Keratinocyte (primary cell): ENCODE measurements around the gene CNNM4. TPM values are rescaled to one million over a fixed set of nuclear protein-coding genes. Genes with fewer than 3 reads are reported as not detected.

Experiments used
- DNase-seq: peaks from one replicate; pipeline ENCODE4 v3.0.0-alpha.2; 2011; ENCODE audit warnings: low read depth, missing footprints, low spot score
- FAIRE-seq: peaks from 2 replicates; lab custom pipeline; 2011; peaks lifted over from hg19 to GRCh38; lab: Jason Lieb, UNC
- H2AFZ ChIP-seq: 2 replicates; pipeline ENCODE4 v1.6.0; 2012; ENCODE audit warnings: low read length, control low read depth, inconsistent platforms; ENCODE audit not compliant: control insufficient read depth
- H3K27ac ChIP-seq: 2 replicates; pipeline ENCODE4 v1.5.1; 2011; ENCODE audit warnings: low read length; ENCODE audit not compliant: control insufficient read depth, insufficient read depth
- H3K27me3 ChIP-seq: 3 replicates; pipeline ENCODE4 v1.6.0; 2011; ENCODE audit warnings: low read length; ENCODE audit not compliant: control insufficient read depth, insufficient read depth; ENCODE audit errors: extremely low read depth
- H3K36me3 ChIP-seq, 2 experiments: 2 replicates in 1 of 2; 3 replicates in 1 of 2; pipeline ENCODE4 v1.5.1; 2011; ENCODE audit warnings: low read length in 2 of 2, mild to moderate bottlenecking in 1 of 2; ENCODE audit not compliant: control insufficient read depth in 2 of 2, insufficient read depth in 2 of 2; ENCODE audit errors: extremely low read depth in 1 of 2
- H3K4me1 ChIP-seq: 3 replicates; pipeline ENCODE4 v1.5.1; 2011; ENCODE audit warnings: low read length; ENCODE audit not compliant: control insufficient read depth, insufficient read depth; ENCODE audit errors: extremely low read depth
- H3K4me2 ChIP-seq: 3 replicates; pipeline ENCODE4 v1.6.0; 2011; ENCODE audit warnings: low read depth, low read length; ENCODE audit not compliant: control insufficient read depth, insufficient read depth; ENCODE audit errors: extremely low read depth
- H3K4me3 ChIP-seq, 3 experiments: fragments of 200-600 bp in 1 of 3; sonication (generic) in 1 of 3; 2 replicates in 2 of 3; 3 replicates in 1 of 3; pipeline ENCODE4 v1.5.1; 2011 to 2016; ENCODE audit warnings: low read length in 3 of 3, mild to moderate bottlenecking in 3 of 3, control low read depth in 2 of 3, inconsistent platforms in 1 of 3, low read depth in 1 of 3, mixed read lengths in 1 of 3, mixed run types in 1 of 3, moderate library complexity in 1 of 3; ENCODE audit not compliant: control insufficient read depth in 2 of 3, insufficient read depth in 2 of 3; ENCODE audit errors: extremely low read depth in 1 of 3
- H3K79me2 ChIP-seq: 2 replicates; pipeline ENCODE4 v1.6.0; 2012; ENCODE audit warnings: low read length; ENCODE audit not compliant: control insufficient read depth, insufficient read depth
- H3K9ac ChIP-seq: 3 replicates; pipeline ENCODE4 v1.6.0; 2011; ENCODE audit warnings: low read length; ENCODE audit not compliant: control insufficient read depth, insufficient read depth; ENCODE audit errors: extremely low read depth
- H3K9me1 ChIP-seq: 3 replicates; pipeline ENCODE4 v1.6.0; 2011; ENCODE audit warnings: low read length; ENCODE audit not compliant: control insufficient read depth, insufficient read depth; ENCODE audit errors: extremely low read depth
- H3K9me3 ChIP-seq: 2 replicates; pipeline ENCODE4 v1.5.1; 2012; ENCODE audit warnings: low read depth, low read length; ENCODE audit not compliant: control insufficient read depth
- H4K20me1 ChIP-seq: 3 replicates; pipeline ENCODE4 v1.6.0; 2011; ENCODE audit warnings: low read length; ENCODE audit not compliant: control insufficient read depth, insufficient read depth; ENCODE audit errors: extremely low read depth
- CTCF ChIP-seq, 3 experiments: IDR thresholded peaks in 1 of 3; conservative IDR thresholded peaks in 1 of 3; optimal IDR thresholded peaks in 1 of 3; 2 replicates in 2 of 3; 3 replicates in 1 of 3; pipeline versions ENCODE3 to v1.5.1; 2011; ENCODE audit warnings: low read length in 3 of 3, mild to moderate bottlenecking in 3 of 3, moderate library complexity in 2 of 3, control low read depth in 1 of 3, inconsistent platforms in 1 of 3; ENCODE audit not compliant: insufficient read depth in 2 of 3; ENCODE audit errors: extremely low read depth in 1 of 3
- EZH2 ChIP-seq: IDR thresholded peaks from one replicate; pipeline ENCODE4 v1.6.1; 2012; ENCODE audit warnings: inconsistent platforms, mild to moderate bottlenecking, low read length, moderate library complexity
- dilution Hi-C: fragments of 300-500 bp; cut with MboI; formaldehyde crosslinking; loops from one replicate; pipeline ENCODE4 v1.7.0; 2020; ENCODE audit warnings: low sequenced_read_pairs; ENCODE audit not compliant: extremely low pct_ligation_motif_present
- polyA plus RNA-seq, 5 experiments: library from polyadenylated mRNA; depleted of rRNA in 3 of 5; stranded (reverse) in 3 of 5; stranded (forward) in 1 of 5; unstranded in 1 of 5; fragments of >200 nt; gene quantifications; 1 replicate in 1 of 5; 2 replicates in 3 of 5; 3 replicates in 1 of 5; pipeline versions ENCODE4 v1.2.1 to v1.2.3, GENCODE V29; 2011 to 2012; ENCODE audit warnings: missing spikeins in 2 of 5, low read depth in 1 of 5, low replicate concordance in 1 of 5

CNNM4 gene
- polyA plus RNA-seq, 1 donor (not counting 4 experiments of a cell fraction or from before 2014, with no cell fraction given): 4.4 TPM

GRCh38 chr2:96847586-96847985, 86.9 kb downstream of the CNNM4 start:
- Histone ChIP-seq H3K9me1 (no peaks in the 10 kb centered on the region), H3K4me2 (no peak overlapping the region), H2AFZ (no peak overlapping the region), H3K4me1 (no peaks in the 10 kb centered on the region), H4K20me1 (no peaks in the 10 kb centered on the region), H3K27ac (no peak overlapping the region), H3K36me3 (peaks cover 0 to 3% of the 10 kb centered on the region in 2 experiments), H3K9ac (no peak overlapping the region), H3K9me3 (no peaks in the 10 kb centered on the region), H3K4me3 (no peak overlapping the region), H3K27me3 (no peaks in the 10 kb centered on the region), H3K79me2 (no peaks in the 10 kb centered on the region)
- TF ChIP-seq EZH2: no peak
- TF ChIP-seq CTCF (optimal IDR thresholded peaks at IDR 0.05 in 1 of 3, IDR thresholded peaks at IDR 0.05 in 1 of 3, conservative IDR thresholded peaks at IDR 0.05 in 1 of 3; ENCODE audit: extremely low read depth in 1 of 3, insufficient read depth in 2 of 3, low read length in 3 of 3): no peak
- FAIRE-seq (no peak), DNase-seq (no peak)
- dilution Hi-C loops: no loop called here

GRCh38 chr2:96848264-96848663, 87.6 kb downstream of the CNNM4 start:
- Histone ChIP-seq H3K79me2 (no peaks in the 10 kb centered on the region), H3K27me3 (no peaks in the 10 kb centered on the region), H4K20me1 (no peaks in the 10 kb centered on the region), H3K4me3 (no peak overlapping the region), H3K9ac (no peak overlapping the region), H3K4me2 (no peak overlapping the region), H3K36me3 (peaks cover 0 to 3% of the 10 kb centered on the region in 2 experiments), H3K4me1 (no peaks in the 10 kb centered on the region), H3K9me1 (no peaks in the 10 kb centered on the region), H3K9me3 (no peaks in the 10 kb centered on the region), H2AFZ (no peak overlapping the region), H3K27ac (no peak overlapping the region)
- DNase-seq: no peak
- no peak for FAIRE-seq
- dilution Hi-C loops: no loop called here
- TF ChIP-seq CTCF (optimal IDR thresholded peaks at IDR 0.05 in 1 of 3, IDR thresholded peaks at IDR 0.05 in 1 of 3, conservative IDR thresholded peaks at IDR 0.05 in 1 of 3; ENCODE audit: extremely low read depth in 1 of 3, insufficient read depth in 2 of 3, low read length in 3 of 3): no peak
